GM18526 (cell line): ENCODE results near the gene PDE6C.

ENCODE experiments used
- POLR2A ChIP-seq: IDR thresholded peaks from 3 replicates; pipeline ENCODE4 v1.6.1; 2011; ENCODE audit not compliant: insufficient read length; ENCODE audit errors: extremely low read depth

The PDE6C gene

GRCh38 chr10:93601774-93602162 is 10.6 kb upstream of the PDE6C start:
- TF ChIP-seq POLR2A: no peak

DNA sequence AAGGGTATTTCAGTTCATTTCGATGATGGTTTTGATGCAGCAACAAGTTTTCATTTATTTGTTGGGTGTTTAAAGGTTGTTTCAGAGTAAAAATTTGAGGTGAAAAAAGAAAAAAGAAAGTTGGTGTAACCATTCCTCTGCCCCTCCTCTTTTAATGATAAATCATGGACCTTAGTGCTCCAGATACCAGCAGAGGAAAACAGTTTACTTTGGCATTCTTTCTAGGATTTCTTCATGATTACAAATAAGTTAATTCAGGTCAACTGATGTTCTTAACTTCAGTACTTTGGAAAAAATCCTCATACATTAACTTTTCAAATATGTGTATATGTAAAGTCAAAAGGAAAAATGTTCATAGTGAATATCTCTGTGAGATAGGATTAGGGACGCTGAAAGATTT is 9.3 kb upstream of the PDE6C start:
- TF ChIP-seq POLR2A: no peak

- no peak for TF ChIP-seq POLR2A
These were observed 8.2 kb upstream of the PDE6C start for GRCh38 chr10:93604146-93604545.

GRCh38 chr10:93608421-93608820 is 3.9 kb upstream of the PDE6C start:
- TF ChIP-seq POLR2A: no peak

DNA sequence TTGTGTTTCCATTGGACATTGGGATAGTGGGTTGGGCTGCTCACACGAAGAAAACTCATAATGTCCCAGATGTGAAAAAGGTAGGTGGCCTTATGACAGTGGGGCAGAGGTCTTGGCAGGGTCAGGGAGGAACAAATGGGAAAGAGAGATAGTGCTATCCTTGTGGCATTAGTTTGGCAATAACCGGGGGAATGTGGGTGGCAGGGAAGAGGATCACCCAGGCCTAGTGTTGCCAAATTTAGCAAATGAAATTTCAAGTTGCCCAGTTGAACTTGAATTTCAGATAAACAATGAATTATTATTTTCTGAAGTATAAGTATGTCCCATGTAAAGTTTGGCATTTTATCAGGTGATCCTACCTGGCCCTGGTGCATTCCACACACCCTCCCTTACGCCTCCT is 789 bp downstream of the PDE6C start:
- no peak for TF ChIP-seq POLR2A

GRCh38 chr10:93614101-93614825 is 1.9 kb downstream of the PDE6C start:
- no peak for TF ChIP-seq POLR2A

DNA sequence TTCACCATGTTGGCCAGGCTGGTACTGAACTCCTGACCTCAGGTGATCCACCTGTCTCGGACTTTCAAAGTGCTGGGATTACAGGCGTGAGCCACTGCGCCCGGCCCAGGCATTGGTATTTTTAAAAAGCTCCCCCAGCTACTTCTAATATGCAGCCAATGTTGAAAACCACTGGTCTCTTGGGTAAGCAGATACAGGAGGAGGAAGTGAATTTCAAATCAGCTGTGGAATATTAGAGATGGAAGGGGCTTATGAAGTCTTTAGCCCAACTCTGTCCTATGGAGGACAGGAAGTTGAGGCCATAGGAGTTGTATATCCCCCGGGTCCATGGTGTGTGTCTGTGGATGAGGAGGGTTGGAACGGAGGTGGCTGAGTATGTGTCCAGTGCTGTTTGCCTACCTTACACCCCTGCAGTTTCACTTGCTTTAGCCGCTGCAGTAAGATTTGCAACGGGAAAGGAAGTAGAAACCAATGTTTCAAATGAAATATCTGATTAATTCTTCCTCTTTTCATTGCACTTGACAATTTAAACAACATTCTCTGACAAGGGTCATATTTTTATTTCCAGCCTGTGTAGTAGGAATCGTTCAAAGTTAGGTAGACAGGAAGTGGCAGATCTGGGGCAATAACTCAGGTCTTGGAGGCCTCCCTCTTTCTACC is 3.4 kb downstream of the PDE6C start:
- no peak for TF ChIP-seq POLR2A

GRCh38 chr10:93620925-93621324 is 8.6 kb downstream of the PDE6C start:
- TF ChIP-seq POLR2A: no peak

DNA sequence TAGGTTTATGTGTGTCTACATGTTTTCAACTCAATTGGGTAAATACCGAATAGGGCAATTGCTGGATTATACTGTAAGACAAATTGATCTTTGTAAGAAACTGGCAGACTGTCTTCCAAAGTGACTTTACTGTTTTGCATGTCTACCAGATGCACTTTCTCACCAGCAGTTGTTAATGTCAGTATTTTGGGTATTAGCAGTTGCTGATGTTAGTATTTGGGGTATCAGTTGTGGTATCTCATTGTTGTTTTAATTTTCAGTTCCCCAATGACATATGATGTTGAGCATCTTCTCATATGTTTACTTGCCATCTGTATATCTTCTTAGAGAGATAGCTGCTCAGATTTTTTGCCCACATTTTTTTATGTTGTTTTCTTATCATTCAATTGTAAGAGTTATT is 10.6 kb downstream of the PDE6C start:
- TF ChIP-seq POLR2A: no peak

GRCh38 chr10:93628858-93629257 is 16.5 kb downstream of the PDE6C start:
- no peak for TF ChIP-seq POLR2A

- no peak for TF ChIP-seq POLR2A
These were observed 17.4 kb downstream of the PDE6C start for GRCh38 chr10:93629647-93630305.

DNA sequence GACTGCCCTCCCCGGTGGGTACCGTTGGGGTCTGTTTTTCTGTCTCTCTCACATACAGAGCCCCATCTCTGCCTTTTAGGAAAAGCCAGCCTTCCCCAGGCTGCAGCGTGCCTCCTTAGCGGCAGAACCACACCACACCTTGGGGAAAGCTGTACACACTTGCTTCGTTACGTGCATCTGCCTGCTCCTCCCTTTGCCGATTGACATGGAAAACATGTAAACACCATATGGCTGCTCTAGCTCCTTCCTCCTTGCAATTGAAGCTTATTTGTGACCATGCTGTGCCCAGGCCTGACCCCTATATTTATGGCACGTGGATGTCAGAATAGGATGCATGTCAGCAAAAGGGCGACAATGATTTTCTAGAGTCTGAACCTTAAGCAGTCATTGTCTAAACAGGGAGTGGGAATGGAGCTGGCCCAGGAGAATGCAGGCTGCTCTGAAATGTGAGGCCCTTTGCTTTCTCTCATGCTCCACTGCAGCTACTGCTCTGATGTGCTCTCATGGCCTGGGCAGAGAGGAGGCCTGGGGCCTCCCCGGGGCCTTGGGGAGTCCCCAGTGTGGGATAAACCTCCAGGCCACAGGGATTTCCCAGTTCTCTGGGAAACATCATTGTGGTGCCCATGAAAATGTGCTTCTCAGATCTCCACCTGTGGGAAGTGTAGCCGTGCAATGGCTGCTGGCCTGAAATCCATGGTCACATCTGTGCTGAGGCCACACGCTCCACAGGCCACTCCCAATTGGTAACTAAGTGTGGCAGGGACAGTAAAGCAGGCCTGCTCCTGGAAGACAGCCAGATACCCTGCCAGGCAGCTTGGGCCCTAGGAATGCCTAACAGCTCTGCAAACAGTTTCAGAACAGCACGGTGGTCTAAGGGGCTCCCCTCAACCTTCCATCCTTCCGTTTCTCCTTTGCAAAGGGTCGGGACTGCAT is 18.6 kb downstream of the PDE6C start:
- no peak for TF ChIP-seq POLR2A

DNA sequence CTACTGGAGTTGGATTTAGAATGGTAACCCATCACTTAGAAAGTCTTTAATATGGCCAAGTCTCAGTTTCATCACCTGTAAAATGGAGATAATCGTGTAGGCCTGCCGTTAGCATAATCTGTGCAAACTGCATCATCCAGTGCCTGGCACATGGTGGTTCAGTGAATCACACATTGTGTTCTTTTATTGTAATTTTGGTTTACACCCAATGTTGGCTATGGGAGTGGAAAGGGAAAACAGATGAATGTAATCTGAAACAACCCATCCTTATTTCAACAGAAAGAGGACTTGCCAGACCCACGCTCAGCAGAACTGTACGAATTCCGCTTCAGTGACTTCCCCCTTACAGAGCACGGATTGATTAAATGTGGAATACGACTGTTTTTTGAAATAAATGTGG is 27.5 kb downstream of the PDE6C start:
- TF ChIP-seq POLR2A: no peak

DNA sequence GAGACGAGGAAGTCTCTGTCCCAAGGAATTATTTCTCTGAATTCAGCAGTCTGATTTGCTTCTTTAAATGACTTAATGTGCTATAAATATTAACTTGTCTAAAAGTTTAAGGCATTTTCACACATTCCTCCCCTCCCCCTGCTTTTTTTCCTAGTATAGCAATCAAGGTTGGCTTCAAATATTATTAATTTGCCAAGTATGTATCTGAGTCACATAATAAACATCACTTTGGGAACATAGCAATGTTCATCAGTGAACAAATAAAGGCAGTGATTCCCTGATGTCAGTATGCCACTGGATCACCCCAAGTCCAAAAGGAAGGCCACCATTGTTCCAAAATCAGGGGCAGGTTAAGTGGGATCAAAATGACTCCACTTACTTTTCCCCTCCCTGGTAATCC is 40.5 kb downstream of the PDE6C start:
- no peak for TF ChIP-seq POLR2A

DNA sequence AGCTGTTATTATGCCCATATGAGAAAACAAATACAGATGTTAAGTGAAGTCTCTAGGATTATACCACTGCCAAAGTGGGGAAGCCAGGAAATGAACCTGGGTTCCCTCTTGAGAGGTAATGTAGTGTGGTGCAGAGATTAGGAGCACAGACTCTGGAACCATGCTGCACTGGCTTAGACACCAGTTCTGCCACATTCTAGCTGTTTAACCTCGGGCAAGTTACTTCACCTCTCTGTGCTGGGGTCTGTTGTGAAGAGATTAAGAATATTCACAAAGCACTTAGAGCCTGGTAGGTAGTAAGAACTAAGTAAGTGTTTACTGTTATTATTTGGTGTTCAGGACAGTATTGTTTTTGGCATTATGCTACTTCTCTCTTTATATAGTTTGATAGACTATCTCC is 41.9 kb downstream of the PDE6C start:
- no peak for TF ChIP-seq POLR2A
